K562 (cell line): Measurements from ENCODE around the gene KLHL35. TPM values are rescaled to one million over a fixed set of nuclear protein-coding genes. Genes with fewer than 3 reads are reported as not detected.

Source experiments
- COPS2 ChIP-seq: fragments of 450-650 bp; conservative IDR thresholded peaks from 2 replicates; pipeline ENCODE4 v1.6.1; 2016; ENCODE audit warnings: mild to moderate bottlenecking, moderate library complexity
- CXXC5 ChIP-seq: fragments of 250-450 bp; sonication (Bioruptor Pico); IDR thresholded peaks from 2 replicates; pipeline ENCODE4 v1.8.0; 2022; ENCODE audit warnings: inconsistent platforms, mild to moderate bottlenecking, moderate library complexity
- EHMT2 ChIP-seq: fragments of 450-650 bp; IDR thresholded peaks from 2 replicates; pipeline ENCODE4 v1.6.1; 2018; ENCODE audit warnings: antibody characterized with exemption
- FOXP1 ChIP-seq: sonication (generic); formaldehyde crosslinking; IDR thresholded peaks from 2 replicates; pipeline ENCODE4 v1.8.0; 2022; ENCODE audit warnings: mild to moderate bottlenecking, missing genetic modification reagents
- FOXP4 ChIP-seq: sonication (generic); formaldehyde crosslinking; IDR thresholded peaks from 2 replicates; pipeline ENCODE4 v1.8.0; 2022; ENCODE audit warnings: mild to moderate bottlenecking, missing genetic modification reagents, borderline replicate concordance
- MEF2A ChIP-seq: IDR thresholded peaks from 2 replicates; pipeline ENCODE4 v1.6.1; 2011; ENCODE audit warnings: low read depth, mild to moderate bottlenecking, low read length, moderate library complexity; ENCODE audit not compliant: control insufficient read depth
- NR2C2 ChIP-seq, 2 experiments: fragments of 200-800 bp in 1 of 2; sonication (Bioruptor generic) in 1 of 2; sonication (generic) in 1 of 2; formaldehyde crosslinking in 1 of 2; IDR thresholded peaks; 2 replicates each; pipeline versions ENCODE4 v1.6.1 to v1.8.0; 2016 to 2022; ENCODE audit warnings: mild to moderate bottlenecking in 1 of 2, missing compliant biosample characterization in 1 of 2, missing genetic modification characterization in 1 of 2, missing genetic modification reagents in 1 of 2
- PRMT5 ChIP-seq: sonication (generic); formaldehyde crosslinking; IDR thresholded peaks from 2 replicates; pipeline ENCODE4 v1.5.0; 2020; ENCODE audit warnings: missing genetic modification reagents
- SAFB ChIP-seq: fragments of 200-400 bp; formaldehyde crosslinking; IDR thresholded peaks from 2 replicates; pipeline ENCODE4 v1.6.1; 2017; ENCODE audit warnings: low read depth, low read length, borderline replicate concordance
- TFAM ChIP-seq: fragments of 250-450 bp; sonication (Bioruptor Pico); conservative IDR thresholded peaks from 2 replicates; pipeline ENCODE4 v1.5.0; 2021; ENCODE audit warnings: mild to moderate bottlenecking, moderate library complexity
- ZNF740 ChIP-seq, 3 experiments: fragments of 200-800 bp in 1 of 3; sonication (Bioruptor generic) in 1 of 3; sonication (generic) in 1 of 3; formaldehyde crosslinking in 1 of 3; IDR thresholded peaks; 2 replicates each; pipeline versions ENCODE4 v1.6.1 to v1.8.0; 2016 to 2022; ENCODE audit warnings: mild to moderate bottlenecking in 2 of 3, missing compliant biosample characterization in 2 of 3, missing genetic modification characterization in 2 of 3, missing genetic modification reagents in 1 of 3
- polyA plus RNA-seq, 8 experiments: library from polyadenylated mRNA; depleted of rRNA in 4 of 8; stranded (reverse) in 5 of 8; unstranded in 3 of 8; fragments of >200 nt; fragmentation: Nextera tagmentation in 2 of 8; fragmentation: Illumina TruSeq in 1 of 8; extraction: Ambion mirVana in 2 of 8; extraction: Trizol in 1 of 8; gene quantifications; 2 replicates each; pipeline versions ENCODE4 v1.2.1 to v1.2.3, GENCODE V29; 2011 to 2014; ENCODE audit warnings: inconsistent platforms in 1 of 8, missing spikeins in 1 of 8
- total RNA-seq, 7 experiments: library from RNA; depleted of rRNA in 6 of 7; stranded (reverse); fragments of >200 nt in 6 of 7; fragmentation: Illumina TruSeq in 2 of 7; extraction: Trizol in 2 of 7; gene quantifications; 2 replicates each; pipeline versions ENCODE4 v1.2.1 to v1.2.3, GENCODE V29; 2011 to 2021; ENCODE audit warnings: low replicate concordance in 1 of 7
- TF ChIP-seq, protein P1 (sequence below), 2 experiments: fragments of 450-650 bp in 1 of 2; sonication (generic) in 1 of 2; formaldehyde crosslinking in 1 of 2; IDR thresholded peaks; 2 replicates each; pipeline versions ENCODE4 v1.7.1 to v1.9.0; 2016 to 2022; ENCODE audit warnings: inconsistent platforms in 1 of 2, mild to moderate bottlenecking in 1 of 2, missing genetic modification reagents in 1 of 2

Gene KLHL35
- total and polyA plus RNA-seq, 9 of the 15 experiments (the other 6 are each of a cell fraction or from before 2014, with no cell fraction given), result not detected

DNA sequence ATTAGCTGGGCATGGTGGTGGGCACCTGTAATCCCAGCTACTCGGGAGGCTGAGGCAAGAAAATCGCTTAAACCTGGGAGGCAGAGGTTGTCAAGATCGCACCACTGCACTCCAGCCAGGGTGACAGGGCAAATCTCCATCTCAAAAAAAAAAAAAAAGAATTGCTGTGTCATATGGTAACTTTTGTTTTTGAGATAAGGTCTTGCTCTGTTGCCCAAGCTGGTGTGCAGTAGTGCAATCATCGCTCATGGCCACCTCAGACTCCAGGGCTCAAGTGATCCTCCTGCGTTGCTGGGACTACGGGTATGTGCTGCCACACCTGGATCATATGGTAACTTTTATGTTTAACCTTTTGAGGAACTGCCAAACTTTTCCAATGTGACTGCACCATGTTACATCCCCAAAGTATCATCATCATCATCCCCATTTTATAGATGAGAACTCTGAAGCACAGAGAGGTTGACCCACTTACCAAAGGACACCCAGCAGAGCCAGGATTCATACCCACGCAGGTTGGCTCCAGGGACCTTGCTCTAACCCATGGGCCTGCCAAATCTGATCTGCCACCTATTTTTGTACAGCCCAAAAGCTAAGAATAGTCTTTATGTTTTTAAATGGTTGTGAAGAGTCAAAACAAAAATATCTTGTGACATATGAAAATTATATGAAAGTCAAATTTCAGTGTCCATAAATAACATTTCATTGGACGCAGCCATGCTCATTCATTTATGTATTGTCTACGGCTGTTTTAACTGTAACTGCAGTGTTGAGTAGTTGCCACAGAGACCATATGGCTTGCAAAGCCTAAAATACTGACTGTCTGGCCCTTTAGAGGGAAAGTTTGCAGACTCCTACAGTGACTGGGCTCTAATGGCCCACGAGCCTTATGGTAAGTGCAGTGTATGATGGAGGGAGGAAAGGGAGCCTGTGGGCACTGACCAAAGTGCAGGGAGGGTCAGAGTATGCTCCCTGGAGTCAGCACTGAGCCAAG, 47.5 kb upstream of the KLHL35 start (continued):
- TF ChIP-seq FOXP4 (no peak), FOXP1 (0 out of 2 replicates have a peak, but pooled peaks have one; percentile 50), EHMT2 (peak; percentile 77; the same call in 1 of the 2 replicates), TFAM (no peak), ZNF740 (CRISPR knock-in tag; IDR thresholded peaks at IDR 0.05) (no peak), ZNF740 (tag; IDR thresholded peaks at IDR 0.05) (no peak), MEF2A (no peak), PRMT5 (CRISPR knock-in tag) (no peak), SAFB (no peak), NR2C2 (CRISPR knock-in tag; IDR thresholded peaks at IDR 0.05) (no peak), NR2C2 (tag; IDR thresholded peaks at IDR 0.05) (peak; percentile 85), COPS2 (no peak), CXXC5 (CRISPR knock-in tag) (peak; percentile 64; the same call in 1 of the 2 replicates)
- TF ChIP-seq, protein P1, sequence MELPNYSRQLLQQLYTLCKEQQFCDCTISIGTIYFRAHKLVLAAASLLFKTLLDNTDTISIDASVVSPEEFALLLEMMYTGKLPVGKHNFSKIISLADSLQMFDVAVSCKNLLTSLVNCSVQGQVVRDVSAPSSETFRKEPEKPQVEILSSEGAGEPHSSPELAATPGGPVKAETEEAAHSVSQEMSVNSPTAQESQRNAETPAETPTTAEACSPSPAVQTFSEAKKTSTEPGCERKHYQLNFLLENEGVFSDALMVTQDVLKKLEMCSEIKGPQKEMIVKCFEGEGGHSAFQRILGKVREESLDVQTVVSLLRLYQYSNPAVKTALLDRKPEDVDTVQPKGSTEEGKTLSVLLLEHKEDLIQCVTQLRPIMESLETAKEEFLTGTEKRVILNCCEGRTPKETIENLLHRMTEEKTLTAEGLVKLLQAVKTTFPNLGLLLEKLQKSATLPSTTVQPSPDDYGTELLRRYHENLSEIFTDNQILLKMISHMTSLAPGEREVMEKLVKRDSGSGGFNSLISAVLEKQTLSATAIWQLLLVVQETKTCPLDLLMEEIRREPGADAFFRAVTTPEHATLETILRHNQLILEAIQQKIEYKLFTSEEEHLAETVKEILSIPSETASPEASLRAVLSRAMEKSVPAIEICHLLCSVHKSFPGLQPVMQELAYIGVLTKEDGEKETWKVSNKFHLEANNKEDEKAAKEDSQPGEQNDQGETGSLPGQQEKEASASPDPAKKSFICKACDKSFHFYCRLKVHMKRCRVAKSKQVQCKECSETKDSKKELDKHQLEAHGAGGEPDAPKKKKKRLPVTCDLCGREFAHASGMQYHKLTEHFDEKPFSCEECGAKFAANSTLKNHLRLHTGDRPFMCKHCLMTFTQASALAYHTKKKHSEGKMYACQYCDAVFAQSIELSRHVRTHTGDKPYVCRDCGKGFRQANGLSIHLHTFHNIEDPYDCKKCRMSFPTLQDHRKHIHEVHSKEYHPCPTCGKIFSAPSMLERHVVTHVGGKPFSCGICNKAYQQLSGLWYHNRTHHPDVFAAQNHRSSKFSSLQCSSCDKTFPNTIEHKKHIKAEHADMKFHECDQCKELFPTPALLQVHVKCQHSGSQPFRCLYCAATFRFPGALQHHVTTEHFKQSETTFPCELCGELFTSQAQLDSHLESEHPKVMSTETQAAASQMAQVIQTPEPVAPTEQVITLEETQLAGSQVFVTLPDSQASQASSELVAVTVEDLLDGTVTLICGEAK (IDR thresholded peaks at IDR 0.05), result no peak
- TF ChIP-seq, protein P1 (CRISPR knock-in tag; IDR thresholded peaks at IDR 0.05), result no peak
